Measurements from ENCODE around the gene MDN1. TPM values are rescaled to one million over a fixed set of nuclear protein-coding genes. Genes with fewer than 3 reads are reported as not detected.

The MDN1 gene
- total RNA-seq, 1 donor from 2014 or later: 16.8 TPM

DNA sequence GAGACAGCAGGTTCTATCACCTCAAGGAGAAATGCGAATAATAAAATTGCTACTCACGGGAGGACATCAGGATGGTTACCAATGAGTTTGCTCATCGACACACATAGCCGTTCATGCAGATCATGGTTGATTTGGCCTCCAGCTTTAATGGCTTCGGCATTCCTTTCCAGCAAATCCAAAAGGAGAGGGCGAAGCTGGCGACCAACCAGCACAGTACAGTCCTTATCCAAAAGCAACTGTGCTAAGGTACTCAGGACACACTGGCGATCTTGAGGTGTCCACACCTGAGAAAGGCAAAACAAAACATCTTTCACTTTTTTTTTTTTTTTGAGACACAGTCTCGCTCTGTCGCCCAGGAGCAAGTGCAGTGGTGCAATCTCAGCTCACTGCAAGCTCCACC lies 16.3 kb downstream of the MDN1 start:
- TF ChIP-seq, protein P1, sequence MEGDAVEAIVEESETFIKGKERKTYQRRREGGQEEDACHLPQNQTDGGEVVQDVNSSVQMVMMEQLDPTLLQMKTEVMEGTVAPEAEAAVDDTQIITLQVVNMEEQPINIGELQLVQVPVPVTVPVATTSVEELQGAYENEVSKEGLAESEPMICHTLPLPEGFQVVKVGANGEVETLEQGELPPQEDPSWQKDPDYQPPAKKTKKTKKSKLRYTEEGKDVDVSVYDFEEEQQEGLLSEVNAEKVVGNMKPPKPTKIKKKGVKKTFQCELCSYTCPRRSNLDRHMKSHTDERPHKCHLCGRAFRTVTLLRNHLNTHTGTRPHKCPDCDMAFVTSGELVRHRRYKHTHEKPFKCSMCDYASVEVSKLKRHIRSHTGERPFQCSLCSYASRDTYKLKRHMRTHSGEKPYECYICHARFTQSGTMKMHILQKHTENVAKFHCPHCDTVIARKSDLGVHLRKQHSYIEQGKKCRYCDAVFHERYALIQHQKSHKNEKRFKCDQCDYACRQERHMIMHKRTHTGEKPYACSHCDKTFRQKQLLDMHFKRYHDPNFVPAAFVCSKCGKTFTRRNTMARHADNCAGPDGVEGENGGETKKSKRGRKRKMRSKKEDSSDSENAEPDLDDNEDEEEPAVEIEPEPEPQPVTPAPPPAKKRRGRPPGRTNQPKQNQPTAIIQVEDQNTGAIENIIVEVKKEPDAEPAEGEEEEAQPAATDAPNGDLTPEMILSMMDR (IDR thresholded peaks at IDR 0.05; ENCODE audit: insufficient read depth, low read length, severe bottlenecking): no peak
- DNase-seq (ENCODE audit: low read depth) (no peak), FAIRE-seq (no peak)
- Histone ChIP-seq H3K36me3 (ENCODE audit: control insufficient read depth, insufficient read depth, low read length) (peaks cover 5% of the 10 kb centered on the region), H3K4me3 (ENCODE audit: low read depth, low read length) (no peak overlapping the region), H3K27me3 (ENCODE audit: control insufficient read depth, insufficient read depth, low read length) (no peaks in the 10 kb centered on the region)

DNA sequence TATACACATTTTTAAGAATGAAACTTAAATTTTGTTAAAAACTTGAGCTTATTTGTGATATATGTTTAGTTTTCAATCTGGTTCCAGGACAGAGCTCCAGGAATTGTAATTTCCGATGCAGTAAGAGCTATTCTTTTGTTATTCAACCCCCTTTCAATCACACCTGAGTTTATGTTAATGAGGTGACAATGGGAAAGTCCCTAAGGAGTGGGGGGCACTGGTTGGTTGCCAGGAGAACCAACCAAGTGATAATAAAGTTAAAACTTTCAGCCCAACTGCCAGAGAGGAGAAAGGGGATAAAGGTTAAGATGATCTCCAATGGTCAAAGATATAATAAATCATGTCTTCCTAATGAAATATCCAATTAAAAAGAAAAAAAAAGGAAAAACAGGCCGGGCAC lies 19.8 kb downstream of the MDN1 start:
- Histone ChIP-seq H3K27me3 (ENCODE audit: control insufficient read depth, insufficient read depth, low read length) (no peaks in the 10 kb centered on the region), H3K36me3 (ENCODE audit: control insufficient read depth, insufficient read depth, low read length) (peaks cover 5% of the 10 kb centered on the region), H3K4me3 (ENCODE audit: low read depth, low read length) (no peak overlapping the region)
- FAIRE-seq: no peak
- TF ChIP-seq, protein P1 (IDR thresholded peaks at IDR 0.05; ENCODE audit: insufficient read depth, low read length, severe bottlenecking): no peak
- DNase-seq (ENCODE audit: low read depth): no peak

DNA sequence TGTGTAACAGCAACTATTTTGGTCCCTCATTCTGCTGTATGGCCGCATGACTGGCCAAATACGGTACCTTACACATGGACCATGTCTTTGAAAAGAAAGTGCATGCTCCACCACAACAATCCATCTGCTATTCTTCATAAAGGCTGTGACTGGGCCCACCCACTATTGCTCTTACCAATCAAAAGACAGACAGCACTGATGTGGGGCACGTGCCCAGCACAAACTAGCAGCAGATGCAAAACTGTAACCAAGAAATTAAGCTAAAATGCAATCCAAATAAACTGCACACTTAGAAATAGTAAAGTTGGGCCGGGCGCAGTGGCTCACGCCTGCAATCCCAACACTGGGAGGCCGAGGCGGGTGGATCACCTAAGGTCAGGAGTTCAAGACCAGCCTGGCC lies 20.5 kb downstream of the MDN1 start:
- TF ChIP-seq, protein P1 (IDR thresholded peaks at IDR 0.05; ENCODE audit: insufficient read depth, low read length, severe bottlenecking): no peak
- no peaks in the 10 kb centered on the region for H3K27me3 ChIP-seq (ENCODE audit: control insufficient read depth, insufficient read depth, low read length)
- DNase-seq (ENCODE audit: low read depth) (no peak), FAIRE-seq (no peak)
- no peak overlapping the region for H3K4me3 ChIP-seq (ENCODE audit: low read depth, low read length)
- H3K36me3 ChIP-seq (ENCODE audit: control insufficient read depth, insufficient read depth, low read length): peaks cover 5% of the 10 kb centered on the region

DNA sequence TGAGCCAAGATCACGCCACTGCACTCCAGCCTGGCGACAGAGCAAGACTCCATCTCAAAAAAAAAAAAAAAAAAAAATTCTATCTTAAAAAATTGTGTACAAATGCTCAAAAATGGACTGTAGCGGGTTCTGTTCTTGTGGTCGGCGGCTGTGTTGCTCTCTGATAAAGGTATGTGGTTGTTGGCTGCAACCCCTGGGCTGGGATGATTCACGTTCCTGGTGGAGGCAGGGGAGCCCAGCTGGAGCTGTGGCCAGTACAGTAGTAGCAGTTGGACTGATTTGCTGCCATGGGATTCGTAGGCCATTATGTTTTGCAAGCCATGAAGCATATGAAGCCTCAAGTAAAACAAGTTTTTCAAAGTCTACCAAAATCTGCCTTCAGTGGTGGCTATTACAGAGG lies 22.3 kb downstream of the MDN1 start:
- DNase-seq (ENCODE audit: low read depth) (no peak), FAIRE-seq (no peak)
- no peaks in the 10 kb centered on the region for H3K27me3 ChIP-seq (ENCODE audit: control insufficient read depth, insufficient read depth, low read length)
- H3K36me3 ChIP-seq (ENCODE audit: control insufficient read depth, insufficient read depth, low read length): peaks cover 7% of the 10 kb centered on the region
- TF ChIP-seq, protein P1 (IDR thresholded peaks at IDR 0.05; ENCODE audit: insufficient read depth, low read length, severe bottlenecking): no peak
- no peak overlapping the region for H3K4me3 ChIP-seq (ENCODE audit: low read depth, low read length)

DNA sequence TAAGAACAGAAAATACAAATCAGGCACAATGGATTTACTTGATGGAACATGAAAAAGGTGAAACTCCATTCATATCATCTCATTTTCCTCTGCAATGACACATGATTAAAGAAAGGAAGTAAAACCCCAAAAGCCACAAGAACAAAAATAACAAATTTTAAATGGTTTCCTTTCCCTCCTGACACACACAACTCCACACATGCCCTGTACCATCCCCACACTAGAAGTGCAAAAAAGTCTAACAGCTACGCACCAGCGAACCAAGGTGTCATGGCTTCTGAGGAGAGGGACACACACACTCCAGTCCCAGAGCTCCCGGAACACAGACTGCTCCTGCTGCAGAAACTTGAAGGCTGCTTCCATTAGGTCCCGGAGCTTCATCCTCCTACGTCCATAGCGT lies 25.3 kb downstream of the MDN1 start:
- Histone ChIP-seq H3K4me3 (ENCODE audit: low read depth, low read length) (no peak overlapping the region), H3K27me3 (ENCODE audit: control insufficient read depth, insufficient read depth, low read length) (no peaks in the 10 kb centered on the region), H3K36me3 (ENCODE audit: control insufficient read depth, insufficient read depth, low read length) (peaks cover 7% of the 10 kb centered on the region)
- DNase-seq (ENCODE audit: low read depth): no peak
- TF ChIP-seq, protein P1 (IDR thresholded peaks at IDR 0.05; ENCODE audit: insufficient read depth, low read length, severe bottlenecking): no peak
- FAIRE-seq: no peak

DNA sequence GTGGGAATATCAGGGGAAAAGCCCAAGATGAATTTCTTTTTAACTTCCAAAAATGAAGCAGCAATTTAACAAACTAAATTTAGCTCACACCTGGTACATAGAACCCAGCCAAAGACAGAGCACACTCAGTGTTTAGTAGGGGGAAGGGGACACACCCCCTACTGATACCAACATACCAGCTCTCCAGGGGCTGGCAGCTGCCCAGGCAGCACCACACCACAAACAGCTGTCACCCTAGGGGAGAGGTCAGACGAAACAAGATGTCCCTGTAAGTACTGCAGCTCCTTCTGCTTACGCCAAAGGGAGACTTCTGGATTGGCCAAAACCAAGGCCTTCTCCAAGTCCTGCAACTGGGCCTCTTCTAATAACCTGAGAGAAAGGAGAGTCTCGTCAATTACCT lies 26.0 kb downstream of the MDN1 start:
- no peak for FAIRE-seq
- no peaks in the 10 kb centered on the region for H3K27me3 ChIP-seq (ENCODE audit: control insufficient read depth, insufficient read depth, low read length)
- H3K4me3 ChIP-seq (ENCODE audit: low read depth, low read length): no peak overlapping the region
- DNase-seq (ENCODE audit: low read depth): no peak
- H3K36me3 ChIP-seq (ENCODE audit: control insufficient read depth, insufficient read depth, low read length): peaks cover 5% of the 10 kb centered on the region
- TF ChIP-seq, protein P1 (IDR thresholded peaks at IDR 0.05; ENCODE audit: insufficient read depth, low read length, severe bottlenecking): no peak
